GM12892 (cell line): ENCODE measurements around the gene CLNS1A.
"Not testable (repeated sequence)": the region's sequence is repeated elsewhere in the genome, so short reads cannot be mapped to it uniquely, and the experiment has no call there.

Experiments used
- DNase-seq: peaks from one replicate; pipeline ENCODE4 v3.0.0; 2011; ENCODE audit not compliant: insufficient read length
- FAIRE-seq: peaks from 2 replicates; lab custom pipeline; 2011; peaks lifted over from hg19 to GRCh38; lab: Jason Lieb, UNC
- POLR2A ChIP-seq: IDR thresholded peaks from 2 replicates; pipeline ENCODE4 v1.6.1; 2011; ENCODE audit warnings: low read depth, low read length, control low read depth
- POLR2AphosphoS5 ChIP-seq: IDR thresholded peaks from 2 replicates; pipeline ENCODE4 v1.6.1; 2011; ENCODE audit warnings: low read depth, low read length, control low read depth
- TAF1 ChIP-seq: IDR thresholded peaks from 2 replicates; pipeline ENCODE4 v1.6.1; 2011; ENCODE audit warnings: low read depth, mild to moderate bottlenecking, control low read depth, low read length, borderline replicate concordance

Gene CLNS1A

DNA sequence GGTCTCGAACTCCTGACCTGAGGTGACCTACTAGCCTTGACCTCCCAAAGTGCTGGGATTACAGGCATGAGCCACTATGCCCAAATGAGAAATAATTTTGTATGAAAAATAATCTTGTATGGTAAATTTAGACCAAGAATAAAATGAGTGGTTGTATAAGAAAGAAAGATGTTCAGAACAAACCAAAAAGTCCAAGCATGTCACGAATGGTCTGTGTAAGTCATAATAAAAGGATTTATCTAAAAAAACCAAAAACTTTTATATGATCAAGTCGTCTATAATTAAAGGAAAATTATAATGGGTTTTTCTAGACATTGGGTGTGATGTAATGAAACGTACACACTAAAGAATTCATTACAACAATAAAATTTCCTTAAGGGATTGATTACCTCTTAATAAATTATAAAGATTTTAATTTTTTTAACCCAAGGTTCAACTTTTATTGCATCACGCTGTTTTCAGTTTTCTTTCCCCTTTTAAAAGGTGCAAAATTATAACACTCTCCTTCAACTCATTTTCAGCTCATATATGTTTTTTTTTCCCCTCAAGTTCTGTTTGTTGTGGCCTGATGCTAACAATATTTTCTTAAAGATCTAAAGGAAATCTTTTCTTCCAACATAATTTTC is 56.8 kb downstream of the CLNS1A start:
- DNase-seq (no peak), FAIRE-seq (no peak)
- TF ChIP-seq POLR2AphosphoS5 (no peak), POLR2A (no peak), TAF1 (no peak)

- FAIRE-seq, DNase-seq: not testable (repeated sequence)
Measured at GRCh38 chr11:77575428-77575827, 62.2 kb downstream of the CLNS1A start.

GRCh38 chr11:77570896-77571295 is 66.7 kb downstream of the CLNS1A start:
- not testable (repeated sequence) for DNase-seq
- peak; percentile 42 for FAIRE-seq

DNA sequence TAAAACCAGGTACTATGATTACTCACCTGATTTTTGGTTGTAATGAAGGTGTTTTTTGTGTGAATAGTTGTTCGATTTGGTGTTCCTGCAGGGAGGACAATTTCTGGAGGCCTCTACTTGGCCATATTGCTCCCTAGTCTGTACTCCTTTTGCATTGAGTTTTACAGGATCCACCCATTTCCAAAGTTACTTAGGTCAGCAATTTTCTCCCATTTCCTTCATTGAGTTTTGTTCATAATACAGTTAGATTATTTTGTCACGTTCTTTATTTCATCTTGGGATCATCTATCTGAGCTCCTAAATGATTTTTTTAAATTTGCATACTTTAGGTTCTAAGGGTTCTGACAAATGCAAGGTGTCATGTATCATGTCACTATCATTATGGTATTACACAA is 67.9 kb downstream of the CLNS1A start:
- TF ChIP-seq POLR2A: no peak
- no peak for TF ChIP-seq TAF1
- no peak for TF ChIP-seq POLR2AphosphoS5
- DNase-seq (no peak), FAIRE-seq (no peak)

- DNase-seq (no peak), FAIRE-seq (no peak)
- TF ChIP-seq TAF1 (no peak), POLR2A (no peak), POLR2AphosphoS5 (no peak)
Measured at GRCh38 chr11:77568916-77569675, 68.5 kb downstream of the CLNS1A start.

- DNase-seq (no peak), FAIRE-seq (no peak)
- TF ChIP-seq TAF1: no peak
- no peak for TF ChIP-seq POLR2AphosphoS5
- TF ChIP-seq POLR2A: no peak
Measured at GRCh38 chr11:77568306-77568705, 69.3 kb downstream of the CLNS1A start.
